Ovary (tissue), 9 donors: ENCODE results near the gene ATOH7. TPM values are rescaled to one million over a fixed set of nuclear protein-coding genes. Genes with fewer than 3 reads are reported as not detected.
"Not testable (repeated sequence)": the region's sequence is repeated elsewhere in the genome, so short reads cannot be mapped to it uniquely, and the experiment has no call there.

Experiments used
- DNase-seq, 5 donors: peaks; one replicate each; pipeline ENCODE4 v3.0.0-alpha.2; 2019 to 2020
- H3K27ac ChIP-seq, 2 donors: fragments of 200-600 bp; one replicate each; pipeline versions ENCODE4 v1.5.1 to v1.8.0; 2019 to 2022
- H3K27me3 ChIP-seq: fragments of 200-600 bp; one replicate; pipeline ENCODE4 v1.8.0; 2022
- H3K36me3 ChIP-seq: fragments of 200-600 bp; sonication (generic); one replicate; pipeline ENCODE4 v1.5.1; 2019
- H3K4me1 ChIP-seq: one replicate; pipeline ENCODE4 v1.8.1; 2013; ENCODE audit warnings: mild to moderate bottlenecking, moderate library complexity; ENCODE audit not compliant: insufficient read depth
- H3K4me3 ChIP-seq: fragments of 200-600 bp; sonication (generic); one replicate; pipeline ENCODE4 v1.5.1; 2017
- H3K9me3 ChIP-seq, 2 donors: fragments of 200-600 bp in 1 of 2; sonication (generic) in 1 of 2; one replicate each; pipeline versions ENCODE4 v1.5.1 to v1.8.1; 2013 to 2019; ENCODE audit warnings: mild to moderate bottlenecking in 1 of 2, moderate library complexity in 1 of 2
- CTCF ChIP-seq, 3 donors: fragments of 450-650 bp in 2 of 3; fragments of 200-600 bp in 1 of 3; IDR thresholded peaks; one replicate each; pipeline versions ENCODE4 v1.5.1 to v1.8.0; 2016 to 2022; ENCODE audit warnings: antibody characterized with exemption in 3 of 3, mild to moderate bottlenecking in 1 of 3
- EP300 ChIP-seq: sonication (generic); formaldehyde crosslinking; IDR thresholded peaks from one replicate; pipeline ENCODE4 v1.6.1; 2017; ENCODE audit warnings: antibody characterized with exemption
- POLR2A ChIP-seq: fragments of 450-650 bp; IDR thresholded peaks from one replicate; pipeline ENCODE4 v1.6.1; 2017; ENCODE audit warnings: antibody characterized with exemption, mild to moderate bottlenecking, moderate library complexity
- WGBS, 3 donors: extraction: QIAGEN DNeasy Blood & Tissue Kit in 1 of 3; methylation state at CpG; one replicate each; pipeline versions ENCODE4 v1.1.5 to v1.1.7; 2013 to 2017; 5-methylcytosine and 5-hydroxymethylcytosine counted together
- intact Hi-C, 4 donors: fragments of 100-400 bp; cut with DNase I; formaldehyde crosslinking; loops; one replicate each; pipeline versions ENCODE4 v1.11.0 to v1.15.1; 2022 to 2023
- polyA plus RNA-seq, 2 donors: library from polyadenylated mRNA; stranded (reverse); fragments of 200-250 nt in 1 of 2; fragments of 350-450 nt in 1 of 2; fragmentation: Illumina TruSeq in 1 of 2; extraction: RNeasy Lipid Tissue Mini Kit (QIAGEN cat#74804) in 1 of 2; gene quantifications; one replicate each; pipeline ENCODE4 v1.2.3, GENCODE V29; 2013 to 2014
- total RNA-seq, 7 donors: library from RNA; depleted of rRNA in 2 of 7; stranded (reverse); fragments of >200 nt in 2 of 7; fragmentation: NEBNext Ultra II Directional in 3 of 7; extraction: Animal tissue kit (Norgen Biotek cat#: 25700) in 3 of 7; gene quantifications; one replicate each; pipeline versions ENCODE4 v1.1.0 to v1.2.4, GENCODE V29; 2016 to 2023
- donor health status: DM: no; HTN: no; CAD: no; lungs with moderate emphysema.
- donor health status: DM: no; HTN: no; CAD: no.
- donor health status: Bipolar disorder and iron deficiency.
- donor health status: DM: yes; HTN: yes; CAD: no.
- donor health status: DM: no; HTN: no; CAD: no.
- donor health status: DM: yes; HTN: yes; CAD: no.

The ATOH7 gene
- total and polyA plus RNA-seq, 9 donors: 0.16 to 0.60 (median 0.23) TPM; not detected in 6

DNA sequence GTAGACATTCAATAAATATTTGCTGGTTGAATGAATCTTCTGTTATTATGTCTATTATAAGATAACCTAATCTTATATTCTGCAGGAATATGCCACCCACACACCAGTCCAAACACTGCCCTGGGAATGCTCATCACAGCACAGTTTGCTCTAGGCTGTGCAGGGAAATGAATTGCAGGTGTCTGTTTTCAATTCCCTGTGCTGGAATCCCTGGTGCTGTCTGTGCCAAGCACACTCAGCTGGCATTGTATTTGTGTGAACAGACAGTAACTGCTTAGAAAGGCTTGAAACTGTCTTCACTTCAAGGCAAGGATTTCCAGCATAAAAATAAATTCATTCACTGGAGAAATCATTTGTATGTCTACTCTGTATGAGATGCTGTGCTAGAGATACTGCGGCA lies 20.2 kb downstream of the ATOH7 start:
- H3K4me1 ChIP-seq: no peaks in the 10 kb centered on the region
- intact Hi-C loops: loop anchor here in 1 of 4 donors (10.0 kb wide), 1 partner anchor 123 kb away; the partner anchor contains the start of genes HNRNPH3 and PBLD
- no peak overlapping the region for H3K4me3 ChIP-seq
- H3K27ac ChIP-seq: no peak overlapping the region
- DNase-seq: no peak
- no peak for TF ChIP-seq EP300
- no peak for TF ChIP-seq POLR2A
- TF ChIP-seq CTCF (IDR thresholded peaks at IDR 0.05): no peak
- H3K36me3 ChIP-seq: no peaks in the 10 kb centered on the region
- no peaks in the 10 kb centered on the region for H3K27me3 ChIP-seq
- WGBS, 3 donors: 60 to 69% (median 69%) methylated on average over 1 of the region's 1 CpG
- H3K9me3 ChIP-seq: no peaks in the 10 kb centered on the region

DNA sequence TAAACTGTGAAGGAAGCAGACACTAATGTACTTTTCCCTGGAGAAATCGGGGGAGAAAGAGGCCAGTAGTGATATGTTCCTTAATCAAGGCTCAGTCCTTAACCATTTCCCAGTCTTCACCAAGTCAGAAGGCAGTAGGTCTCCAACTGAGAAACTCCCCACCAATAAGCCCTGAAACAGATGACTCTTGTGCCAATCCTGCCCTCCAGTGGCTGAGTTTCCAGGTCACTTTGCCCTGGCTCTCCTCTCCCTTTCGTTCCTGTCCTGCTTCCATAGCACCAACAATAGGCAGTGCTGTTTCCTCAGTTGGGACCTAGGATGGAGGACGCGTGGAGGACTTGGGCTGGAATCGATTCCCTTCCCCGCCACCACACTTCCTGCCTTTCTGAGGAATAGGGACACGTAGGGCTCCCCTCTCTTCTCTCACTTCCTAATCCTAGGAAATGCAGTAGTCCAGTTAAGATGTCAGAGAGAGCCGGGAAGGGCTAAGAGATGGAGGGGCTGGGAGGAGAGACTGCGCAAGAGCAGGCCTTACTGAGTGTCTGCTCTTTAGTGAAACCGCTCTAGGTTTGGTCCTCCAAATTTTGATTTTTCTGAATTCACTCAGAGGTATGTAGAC lies 23.4 kb downstream of the ATOH7 start:
- H3K4me1 ChIP-seq: no peaks in the 10 kb centered on the region
- WGBS, 3 donors: 56 to 62% (median 58%) methylated on average over 10 of the region's 10 CpGs
- H3K27me3 ChIP-seq: no peaks in the 10 kb centered on the region
- H3K4me3 ChIP-seq: no peak overlapping the region
- no peak for TF ChIP-seq EP300
- no peak for TF ChIP-seq CTCF (IDR thresholded peaks at IDR 0.05)
- no peak for TF ChIP-seq POLR2A
- peak; percentile 23 to 52 (median 31) for DNase-seq
- no peak overlapping the region for H3K27ac ChIP-seq
- intact Hi-C loops: no loop called here
- no peaks in the 10 kb centered on the region for H3K9me3 ChIP-seq
- H3K36me3 ChIP-seq: no peaks in the 10 kb centered on the region

- H3K27ac ChIP-seq: no peak overlapping the region
- no peaks in the 10 kb centered on the region for H3K36me3 ChIP-seq
- DNase-seq: no peak
- no peak for TF ChIP-seq POLR2A
- no peak for TF ChIP-seq EP300
- no peak for TF ChIP-seq CTCF (IDR thresholded peaks at IDR 0.05)
- intact Hi-C loops: loop anchor here in 1 of 4 donors (5.0 kb wide), 1 partner anchor 116 kb away; no protein-coding TSS in a partner anchor
- WGBS, 3 donors: 29 to 47% (median 44%) methylated on average over 5 of the region's 5 CpGs
- H3K4me3 ChIP-seq: no peak overlapping the region
- H3K9me3 ChIP-seq: no peaks in the 10 kb centered on the region
- H3K4me1 ChIP-seq: no peaks in the 10 kb centered on the region
- no peaks in the 10 kb centered on the region for H3K27me3 ChIP-seq
Observed at GRCh38 chr10:68202960-68203353, 29.0 kb downstream of the ATOH7 start.

GRCh38 chr10:68196701-68197100 lies 35.2 kb downstream of the ATOH7 start:
- Histone ChIP-seq H3K4me3 (no peak overlapping the region), H3K9me3 (no peaks in the 10 kb centered on the region), H3K36me3 (no peaks in the 10 kb centered on the region), H3K4me1 (no peaks in the 10 kb centered on the region), H3K27ac (no peak overlapping the region), H3K27me3 (no peaks in the 10 kb centered on the region)
- 25 to 43% (median 29%) methylated on average over 3 of the region's 3 CpGs for WGBS, 3 donors
- intact Hi-C loops: no loop called here
- DNase-seq: no peak
- TF ChIP-seq POLR2A (no peak), CTCF (IDR thresholded peaks at IDR 0.05) (no peak), EP300 (no peak)

GRCh38 chr10:68195776-68196175 lies 36.1 kb downstream of the ATOH7 start:
- H3K4me3 ChIP-seq, intact Hi-C loops, DNase-seq, H3K27ac ChIP-seq, H3K27me3 ChIP-seq, H3K36me3 ChIP-seq, H3K9me3 ChIP-seq, H3K4me1 ChIP-seq: not testable (repeated sequence)
- WGBS, 3 donors: 82 to 95% (median 85%) methylated on average over 2 of the region's 2 CpGs
